GM12878 (cell line): ENCODE data around the gene PPP1R17. TPM values are rescaled to one million over a fixed set of nuclear protein-coding genes. Genes with fewer than 3 reads are reported as not detected.

Experiments
- ATAC-seq: fragments of 200-7000 bp; cut with Tn5 transposase; 3 replicates; pipeline ENCODE4 v1.9.1; 2020; ENCODE audit warnings: mild to moderate bottlenecking, moderate library complexity
- BruUV-seq: library from RNA; stranded (reverse); fragments of 400-500 nt; replicated peaks from 2 replicates; lab custom pipeline; 2021; lab: Mats Ljungman, UMichigan
- CTCF ChIA-PET: fragments of 300-600 bp; sonication (Branson Sonifier 250); formaldehyde crosslinking; extraction: SDS; loops from one replicate; lab custom pipeline; 2021; ENCODE audit warnings: inconsistent platforms; lab: Yijun Ruan, JAX
- POLR2A ChIA-PET: fragments of 350-600 bp; formaldehyde crosslinking; extraction: SDS; loops from one replicate; lab custom pipeline; 2021; ENCODE audit warnings: inconsistent platforms; lab: Charles Lee
- RAD21 ChIA-PET: fragments of 300-600 bp; sonication (Branson Sonifier 250); formaldehyde crosslinking; loops from one replicate; lab custom pipeline; 2023; ENCODE audit warnings: antibody characterized with exemption; ENCODE audit not compliant: unreplicated experiment; lab: Charles Lee
- SMC1A ChIA-PET: fragments of 300-600 bp; sonication (Branson Sonifier 250); formaldehyde crosslinking; loops from one replicate; lab custom pipeline; 2023; ENCODE audit not compliant: unreplicated experiment, uncharacterized antibody; lab: Charles Lee
- DNase-seq: peaks from one replicate; pipeline ENCODE4 v3.0.0-alpha.2; 2011; ENCODE audit warnings: low read depth, low spot score
- FAIRE-seq: peaks from 3 replicates; lab custom pipeline; 2011; peaks lifted over from hg19 to GRCh38; lab: Jason Lieb, UNC
- H2AFZ ChIP-seq: 2 replicates; pipeline ENCODE4 v1.6.0; 2011; ENCODE audit warnings: low read depth, low read length, control low read depth; ENCODE audit not compliant: control insufficient read depth
- H3K27ac ChIP-seq: 2 replicates; pipeline ENCODE4 v1.5.1; 2011; ENCODE audit warnings: control low read depth; ENCODE audit not compliant: control insufficient read depth, insufficient read depth
- H3K27me3 ChIP-seq, 2 experiments: replicated peaks in 1 of 2; 2 replicates each; pipeline versions ENCODE4 v1.6.0 to v1.6.1; 2011; ENCODE audit warnings: low read length in 1 of 2; ENCODE audit not compliant: control insufficient read depth in 2 of 2, insufficient read depth in 2 of 2
- H3K36me3 ChIP-seq, 2 experiments: 2 replicates each; pipeline ENCODE4 v1.5.1; 2011; ENCODE audit warnings: low read length in 1 of 2; ENCODE audit not compliant: control insufficient read depth in 2 of 2, insufficient read depth in 2 of 2
- H3K4me1 ChIP-seq: 2 replicates; pipeline ENCODE4 v1.6.1; 2011; ENCODE audit warnings: mild to moderate bottlenecking, low read length, moderate library complexity, mixed read lengths; ENCODE audit not compliant: control insufficient read depth, insufficient read depth
- H3K4me2 ChIP-seq: 2 replicates; pipeline ENCODE4 v1.6.0; 2011; ENCODE audit warnings: control low read depth; ENCODE audit not compliant: control insufficient read depth, insufficient read depth
- H3K4me3 ChIP-seq: fragments of 200-600 bp; sonication (generic); 2 replicates; pipeline ENCODE4 v1.5.1; 2016
- H3K79me2 ChIP-seq: 2 replicates; pipeline ENCODE4 v1.6.0; 2011; ENCODE audit warnings: low read length; ENCODE audit not compliant: control insufficient read depth, insufficient read depth
- H3K9ac ChIP-seq: 2 replicates; pipeline ENCODE4 v1.8.0; 2011; ENCODE audit warnings: low read length, control low read depth, mixed read lengths; ENCODE audit not compliant: control insufficient read depth, insufficient read depth
- H3K9me3 ChIP-seq: replicated peaks from 3 replicates; pipeline ENCODE4 v1.5.1; 2011; ENCODE audit warnings: mild to moderate bottlenecking, low read length; ENCODE audit not compliant: control insufficient read depth, insufficient read depth
- H4K20me1 ChIP-seq: 2 replicates; pipeline ENCODE4 v1.6.0; 2011; ENCODE audit not compliant: control insufficient read depth, insufficient read depth
- ATF7 ChIP-seq: fragments of 450-650 bp; IDR thresholded peaks from 2 replicates; pipeline ENCODE4 v1.6.1; 2016; ENCODE audit warnings: low read depth, mild to moderate bottlenecking
- BHLHE40 ChIP-seq, 2 experiments: fragments of 450-650 bp in 1 of 2; IDR thresholded peaks; 2 replicates each; pipeline ENCODE4 v1.6.1; 2011 to 2017; ENCODE audit warnings: low read depth in 2 of 2, borderline replicate concordance in 1 of 2, improper control_type of control experiment in 1 of 2, low read length in 1 of 2, mild to moderate bottlenecking in 1 of 2
- CBX5 ChIP-seq: sonication (generic); IDR thresholded peaks from 2 replicates; pipeline ENCODE4 v1.6.1; 2016; ENCODE audit warnings: low read depth, moderate library complexity, mild to moderate bottlenecking, inconsistent platforms
- GATAD2B ChIP-seq: fragments of 450-650 bp; conservative IDR thresholded peaks from 2 replicates; pipeline ENCODE4 v1.6.1; 2017; ENCODE audit warnings: low read depth, mild to moderate bottlenecking, moderate library complexity
- HCFC1 ChIP-seq: fragments of 150-350 bp; IDR thresholded peaks from 2 replicates; pipeline ENCODE4 v1.6.1; 2014; ENCODE audit warnings: low read length
- MEF2A ChIP-seq: IDR thresholded peaks from 2 replicates; pipeline ENCODE4 v1.6.1; 2011; ENCODE audit warnings: low read depth, mild to moderate bottlenecking, low read length, moderate library complexity; ENCODE audit not compliant: insufficient read depth
- MXI1 ChIP-seq: fragments of 150-350 bp; IDR thresholded peaks from 2 replicates; pipeline ENCODE4 v1.6.1; 2011; ENCODE audit warnings: low read depth, mild to moderate bottlenecking, inconsistent platforms, low read length, improper control_type of control experiment
- PML ChIP-seq: IDR thresholded peaks from 2 replicates; pipeline ENCODE4 v1.6.1; 2012; ENCODE audit warnings: low read length, inconsistent platforms
- STAT1 ChIP-seq: fragments of 450-650 bp; conservative IDR thresholded peaks from 2 replicates; pipeline ENCODE4 v1.6.1; 2014; ENCODE audit warnings: antibody characterized with exemption, mild to moderate bottlenecking
- STAT3 ChIP-seq: IDR thresholded peaks from 2 replicates; pipeline ENCODE4 v1.6.1; 2011; ENCODE audit warnings: low read depth, low read length, improper control_type of control experiment
- TAF1 ChIP-seq: IDR thresholded peaks from 2 replicates; pipeline ENCODE4 v1.6.1; 2011; ENCODE audit warnings: mild to moderate bottlenecking, low read depth, low read length, borderline replicate concordance
- TBL1XR1 ChIP-seq: IDR thresholded peaks from 2 replicates; pipeline ENCODE4 v1.6.1; 2012; ENCODE audit warnings: low read depth, low read length, improper control_type of control experiment
- TCF12 ChIP-seq: IDR thresholded peaks from 2 replicates; pipeline ENCODE4 v1.6.1; 2011; ENCODE audit warnings: low read depth, mild to moderate bottlenecking, low read length
- ZNF217 ChIP-seq: fragments of 450-650 bp; IDR thresholded peaks from 2 replicates; pipeline ENCODE4 v1.6.1; 2017; ENCODE audit warnings: antibody characterized with exemption, mild to moderate bottlenecking
- ZNF274 ChIP-seq: IDR thresholded peaks from one replicate; pipeline ENCODE4 v1.8.0; 2011; ENCODE audit not compliant: insufficient read length, insufficient read depth
- in situ Hi-C: fragments of 300-500 bp; cut with MboI; formaldehyde crosslinking; loops from 9 replicates; pipeline ENCODE4 v1.14.3; 2018; ENCODE audit warnings: mixed read lengths
- intact Hi-C: fragments of 100-400 bp; cut with micrococcal nuclease; formaldehyde crosslinking; loops from one replicate; pipeline ENCODE4 v1.14.2; 2022; ENCODE audit not compliant: unreplicated experiment
- polyA plus RNA-seq, 11 experiments: library from polyadenylated mRNA; depleted of rRNA in 4 of 11; unstranded in 6 of 11; stranded (reverse) in 5 of 11; fragments of >200 nt; fragmentation: Nextera tagmentation in 4 of 11; fragmentation: Illumina TruSeq in 1 of 11; extraction: Ambion mirVana in 4 of 11; extraction: Trizol in 1 of 11; gene quantifications; 1 replicate in 1 of 11; 2 replicates in 10 of 11; pipeline versions ENCODE4 v1.2.1 to v1.2.3, GENCODE V29; 2011 to 2016; ENCODE audit warnings: inconsistent platforms in 2 of 11, missing spikeins in 2 of 11, low read depth in 1 of 11
- total RNA-seq, 4 experiments: library from RNA; depleted of rRNA in 3 of 4; stranded (reverse); fragments of >200 nt in 3 of 4; fragmentation: Illumina TruSeq in 1 of 4; extraction: Trizol in 1 of 4; gene quantifications; 2 replicates each; pipeline versions ENCODE4 v1.2.1 to v1.2.3, GENCODE V29; 2013 to 2021
- TF ChIP-seq, protein P1 (sequence below): fragments of 450-650 bp; IDR thresholded peaks from 2 replicates; pipeline ENCODE4 v1.6.1; 2017; ENCODE audit warnings: borderline replicate concordance
- TF ChIP-seq, protein P2 (sequence below): fragments of 450-650 bp; formaldehyde crosslinking; IDR thresholded peaks from 2 replicates; pipeline ENCODE4 v1.4.0; 2020; ENCODE audit warnings: mild to moderate bottlenecking, moderate library complexity
- TF ChIP-seq, protein P3 (sequence below): fragments of 450-650 bp; IDR thresholded peaks from 2 replicates; pipeline ENCODE4 v1.6.1; 2017; ENCODE audit warnings: mild to moderate bottlenecking

Gene PPP1R17
- total and polyA plus RNA-seq, 10 of the 15 experiments (the other 5 are each of a cell fraction or from before 2014, with no cell fraction given) = 0.05 to 0.28 (median 0.19) TPM; not detected in 7

- ChIA-PET CTCF (interaction anchor here (1.2 to 1.5 kb wide), 2 partner anchors 21 to 85 kb away, joined by 3 to 5 read pairs; no protein-coding TSS in a partner anchor), POLR2A (interaction anchor here (0.6 kb wide), 1 partner anchor 11 kb away, joined by 3 read pairs; no protein-coding TSS in a partner anchor), RAD21 (no interaction called here), SMC1A (interaction anchor here (1.2 to 2.0 kb wide), 2 partner anchors 9 to 45 kb away, joined by 3 to 10 read pairs; no protein-coding TSS in a partner anchor)
- Histone ChIP-seq H3K4me1 (no peaks in the 10 kb centered on the region), H3K27ac (no peak overlapping the region), H4K20me1 (no peaks in the 10 kb centered on the region), H3K9me3 (no peaks in the 10 kb centered on the region), H3K4me2 (no peak overlapping the region), H3K4me3 (no peak overlapping the region), H3K9ac (no peak overlapping the region), H3K79me2 (no peaks in the 10 kb centered on the region), H3K36me3 (no peaks in the 10 kb centered on the region), H2AFZ (no peak overlapping the region), H3K27me3 (no peaks in the 10 kb centered on the region)
- intact Hi-C loops = no loop called here
- DNase-seq (no peak), FAIRE-seq (no peak), ATAC-seq (no peak)
- no TSS peak for BruUV-seq
- in situ Hi-C loops = no loop called here
- TF ChIP-seq ZNF274 = no peak
- no peak for TF ChIP-seq TAF1
- no peak for TF ChIP-seq ATF7
- no peak for TF ChIP-seq ZNF217
- TF ChIP-seq TBL1XR1 = no peak
- TF ChIP-seq GATAD2B = no peak
- no peak for TF ChIP-seq TCF12
- TF ChIP-seq MEF2A = no peak
- TF ChIP-seq, protein P1, sequence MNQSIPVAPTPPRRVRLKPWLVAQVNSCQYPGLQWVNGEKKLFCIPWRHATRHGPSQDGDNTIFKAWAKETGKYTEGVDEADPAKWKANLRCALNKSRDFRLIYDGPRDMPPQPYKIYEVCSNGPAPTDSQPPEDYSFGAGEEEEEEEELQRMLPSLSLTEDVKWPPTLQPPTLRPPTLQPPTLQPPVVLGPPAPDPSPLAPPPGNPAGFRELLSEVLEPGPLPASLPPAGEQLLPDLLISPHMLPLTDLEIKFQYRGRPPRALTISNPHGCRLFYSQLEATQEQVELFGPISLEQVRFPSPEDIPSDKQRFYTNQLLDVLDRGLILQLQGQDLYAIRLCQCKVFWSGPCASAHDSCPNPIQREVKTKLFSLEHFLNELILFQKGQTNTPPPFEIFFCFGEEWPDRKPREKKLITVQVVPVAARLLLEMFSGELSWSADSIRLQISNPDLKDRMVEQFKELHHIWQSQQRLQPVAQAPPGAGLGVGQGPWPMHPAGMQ = no peak
- TF ChIP-seq, protein P2, sequence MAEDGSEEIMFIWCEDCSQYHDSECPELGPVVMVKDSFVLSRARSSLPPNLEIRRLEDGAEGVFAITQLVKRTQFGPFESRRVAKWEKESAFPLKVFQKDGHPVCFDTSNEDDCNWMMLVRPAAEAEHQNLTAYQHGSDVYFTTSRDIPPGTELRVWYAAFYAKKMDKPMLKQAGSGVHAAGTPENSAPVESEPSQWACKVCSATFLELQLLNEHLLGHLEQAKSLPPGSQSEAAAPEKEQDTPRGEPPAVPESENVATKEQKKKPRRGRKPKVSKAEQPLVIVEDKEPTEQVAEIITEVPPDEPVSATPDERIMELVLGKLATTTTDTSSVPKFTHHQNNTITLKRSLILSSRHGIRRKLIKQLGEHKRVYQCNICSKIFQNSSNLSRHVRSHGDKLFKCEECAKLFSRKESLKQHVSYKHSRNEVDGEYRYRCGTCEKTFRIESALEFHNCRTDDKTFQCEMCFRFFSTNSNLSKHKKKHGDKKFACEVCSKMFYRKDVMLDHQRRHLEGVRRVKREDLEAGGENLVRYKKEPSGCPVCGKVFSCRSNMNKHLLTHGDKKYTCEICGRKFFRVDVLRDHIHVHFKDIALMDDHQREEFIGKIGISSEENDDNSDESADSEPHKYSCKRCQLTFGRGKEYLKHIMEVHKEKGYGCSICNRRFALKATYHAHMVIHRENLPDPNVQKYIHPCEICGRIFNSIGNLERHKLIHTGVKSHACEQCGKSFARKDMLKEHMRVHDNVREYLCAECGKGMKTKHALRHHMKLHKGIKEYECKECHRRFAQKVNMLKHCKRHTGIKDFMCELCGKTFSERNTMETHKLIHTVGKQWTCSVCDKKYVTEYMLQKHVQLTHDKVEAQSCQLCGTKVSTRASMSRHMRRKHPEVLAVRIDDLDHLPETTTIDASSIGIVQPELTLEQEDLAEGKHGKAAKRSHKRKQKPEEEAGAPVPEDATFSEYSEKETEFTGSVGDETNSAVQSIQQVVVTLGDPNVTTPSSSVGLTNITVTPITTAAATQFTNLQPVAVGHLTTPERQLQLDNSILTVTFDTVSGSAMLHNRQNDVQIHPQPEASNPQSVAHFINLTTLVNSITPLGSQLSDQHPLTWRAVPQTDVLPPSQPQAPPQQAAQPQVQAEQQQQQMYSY = no peak
- TF ChIP-seq STAT3 = no peak
- no peak for TF ChIP-seq HCFC1
- TF ChIP-seq, protein P3, sequence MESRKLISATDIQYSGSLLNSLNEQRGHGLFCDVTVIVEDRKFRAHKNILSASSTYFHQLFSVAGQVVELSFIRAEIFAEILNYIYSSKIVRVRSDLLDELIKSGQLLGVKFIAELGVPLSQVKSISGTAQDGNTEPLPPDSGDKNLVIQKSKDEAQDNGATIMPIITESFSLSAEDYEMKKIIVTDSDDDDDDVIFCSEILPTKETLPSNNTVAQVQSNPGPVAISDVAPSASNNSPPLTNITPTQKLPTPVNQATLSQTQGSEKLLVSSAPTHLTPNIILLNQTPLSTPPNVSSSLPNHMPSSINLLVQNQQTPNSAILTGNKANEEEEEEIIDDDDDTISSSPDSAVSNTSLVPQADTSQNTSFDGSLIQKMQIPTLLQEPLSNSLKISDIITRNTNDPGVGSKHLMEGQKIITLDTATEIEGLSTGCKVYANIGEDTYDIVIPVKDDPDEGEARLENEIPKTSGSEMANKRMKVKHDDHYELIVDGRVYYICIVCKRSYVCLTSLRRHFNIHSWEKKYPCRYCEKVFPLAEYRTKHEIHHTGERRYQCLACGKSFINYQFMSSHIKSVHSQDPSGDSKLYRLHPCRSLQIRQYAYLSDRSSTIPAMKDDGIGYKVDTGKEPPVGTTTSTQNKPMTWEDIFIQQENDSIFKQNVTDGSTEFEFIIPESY = no peak
- TF ChIP-seq MXI1 = no peak
- no peak for TF ChIP-seq PML
- no peak for TF ChIP-seq STAT1
- TF ChIP-seq BHLHE40 (IDR thresholded peaks at IDR 0.05; ENCODE audit: borderline replicate concordance in 1 of 2, low read depth in 2 of 2, low read length in 1 of 2) = no peak
- no peak for TF ChIP-seq CBX5
Observed at GRCh38 chr7:31652063-31652326, 35.0 kb upstream of the PPP1R17 start.
